GM12878 (cell line): ENCODE measurements around the gene ODAM. TPM values are rescaled to one million over a fixed set of nuclear protein-coding genes. Genes with fewer than 3 reads are reported as not detected.

ENCODE experiments used
- ATAC-seq: fragments of 200-7000 bp; cut with Tn5 transposase; 3 replicates; pipeline ENCODE4 v1.9.1; 2020; ENCODE audit warnings: mild to moderate bottlenecking, moderate library complexity
- BruUV-seq: library from RNA; stranded (reverse); fragments of 400-500 nt; replicated peaks from 2 replicates; lab custom pipeline; 2021; lab: Mats Ljungman, UMichigan
- CTCF ChIA-PET: fragments of 300-600 bp; sonication (Branson Sonifier 250); formaldehyde crosslinking; extraction: SDS; loops from one replicate; lab custom pipeline; 2021; ENCODE audit warnings: inconsistent platforms; lab: Yijun Ruan, JAX
- POLR2A ChIA-PET: fragments of 350-600 bp; formaldehyde crosslinking; extraction: SDS; loops from one replicate; lab custom pipeline; 2021; ENCODE audit warnings: inconsistent platforms; lab: Charles Lee
- RAD21 ChIA-PET: fragments of 300-600 bp; sonication (Branson Sonifier 250); formaldehyde crosslinking; loops from one replicate; lab custom pipeline; 2023; ENCODE audit warnings: antibody characterized with exemption; ENCODE audit not compliant: unreplicated experiment; lab: Charles Lee
- SMC1A ChIA-PET: fragments of 300-600 bp; sonication (Branson Sonifier 250); formaldehyde crosslinking; loops from one replicate; lab custom pipeline; 2023; ENCODE audit not compliant: unreplicated experiment, uncharacterized antibody; lab: Charles Lee
- DNase-seq: peaks from one replicate; pipeline ENCODE4 v3.0.0-alpha.2; 2011; ENCODE audit warnings: low read depth, low spot score
- FAIRE-seq: peaks from 3 replicates; lab custom pipeline; 2011; peaks lifted over from hg19 to GRCh38; lab: Jason Lieb, UNC
- H2AFZ ChIP-seq: 2 replicates; pipeline ENCODE4 v1.6.0; 2011; ENCODE audit warnings: low read depth, low read length, control low read depth; ENCODE audit not compliant: control insufficient read depth
- H3K27ac ChIP-seq: 2 replicates; pipeline ENCODE4 v1.5.1; 2011; ENCODE audit warnings: control low read depth; ENCODE audit not compliant: control insufficient read depth, insufficient read depth
- H3K27me3 ChIP-seq, 2 experiments: replicated peaks in 1 of 2; 2 replicates each; pipeline versions ENCODE4 v1.6.0 to v1.6.1; 2011; ENCODE audit warnings: low read length in 1 of 2; ENCODE audit not compliant: control insufficient read depth in 2 of 2, insufficient read depth in 2 of 2
- H3K36me3 ChIP-seq, 2 experiments: 2 replicates each; pipeline ENCODE4 v1.5.1; 2011; ENCODE audit warnings: low read length in 1 of 2; ENCODE audit not compliant: control insufficient read depth in 2 of 2, insufficient read depth in 2 of 2
- H3K4me1 ChIP-seq: 2 replicates; pipeline ENCODE4 v1.6.1; 2011; ENCODE audit warnings: mild to moderate bottlenecking, low read length, moderate library complexity, mixed read lengths; ENCODE audit not compliant: control insufficient read depth, insufficient read depth
- H3K4me2 ChIP-seq: 2 replicates; pipeline ENCODE4 v1.6.0; 2011; ENCODE audit warnings: control low read depth; ENCODE audit not compliant: control insufficient read depth, insufficient read depth
- H3K4me3 ChIP-seq: fragments of 200-600 bp; sonication (generic); 2 replicates; pipeline ENCODE4 v1.5.1; 2016
- H3K79me2 ChIP-seq: 2 replicates; pipeline ENCODE4 v1.6.0; 2011; ENCODE audit warnings: low read length; ENCODE audit not compliant: control insufficient read depth, insufficient read depth
- H3K9ac ChIP-seq: 2 replicates; pipeline ENCODE4 v1.8.0; 2011; ENCODE audit warnings: low read length, control low read depth, mixed read lengths; ENCODE audit not compliant: control insufficient read depth, insufficient read depth
- H3K9me3 ChIP-seq: replicated peaks from 3 replicates; pipeline ENCODE4 v1.5.1; 2011; ENCODE audit warnings: mild to moderate bottlenecking, low read length; ENCODE audit not compliant: control insufficient read depth, insufficient read depth
- H4K20me1 ChIP-seq: 2 replicates; pipeline ENCODE4 v1.6.0; 2011; ENCODE audit not compliant: control insufficient read depth, insufficient read depth
- BACH1 ChIP-seq: fragments of 450-650 bp; IDR thresholded peaks from 2 replicates; pipeline ENCODE4 v1.6.1; 2017; ENCODE audit warnings: mild to moderate bottlenecking, borderline replicate concordance
- BRCA1 ChIP-seq: IDR thresholded peaks from 2 replicates; pipeline ENCODE4 v1.6.1; 2011; ENCODE audit warnings: low read depth, low read length, improper control_type of control experiment
- FOXM1 ChIP-seq: IDR thresholded peaks from 2 replicates; pipeline ENCODE4 v1.6.1; 2012; ENCODE audit warnings: low read depth, mild to moderate bottlenecking, inconsistent platforms, low read length, moderate library complexity
- HDAC6 ChIP-seq: fragments of 200-600 bp; sonication (generic); IDR thresholded peaks from one replicate; pipeline ENCODE4 v1.8.0; 2017; ENCODE audit warnings: antibody characterized with exemption; ENCODE audit not compliant: unreplicated experiment
- IRF4 ChIP-seq: IDR thresholded peaks from 2 replicates; pipeline ENCODE4 v1.6.1; 2011; ENCODE audit warnings: low read depth, low read length
- KAT2A ChIP-seq: conservative IDR thresholded peaks from 2 replicates; pipeline ENCODE4 v1.6.1; 2011; ENCODE audit warnings: low read depth, low read length; ENCODE audit not compliant: control insufficient read depth
- KLF5 ChIP-seq: fragments of 450-650 bp; IDR thresholded peaks from 2 replicates; pipeline ENCODE4 v1.6.1; 2014; ENCODE audit warnings: mild to moderate bottlenecking; ENCODE audit not compliant: partially characterized antibody
- MTA3 ChIP-seq: IDR thresholded peaks from 2 replicates; pipeline ENCODE4 v1.6.1; 2012; ENCODE audit warnings: low read length, inconsistent platforms, borderline replicate concordance
- NFXL1 ChIP-seq: fragments of 450-650 bp; IDR thresholded peaks from 2 replicates; pipeline ENCODE4 v1.6.1; 2017; ENCODE audit warnings: antibody characterized with exemption, mild to moderate bottlenecking, borderline replicate concordance
- POLR2A ChIP-seq: IDR thresholded peaks from 2 replicates; pipeline ENCODE4 v1.6.1; 2011; ENCODE audit warnings: low read depth, mild to moderate bottlenecking, low read length
- RCOR1 ChIP-seq: conservative IDR thresholded peaks from 2 replicates; pipeline ENCODE4 v1.6.1; 2012; ENCODE audit warnings: low read depth, low read length, improper control_type of control experiment
- SP1 ChIP-seq: IDR thresholded peaks from one replicate; pipeline ENCODE4 v1.6.1; 2011; ENCODE audit warnings: low read depth, low read length
- TARDBP ChIP-seq: IDR thresholded peaks from 2 replicates; pipeline ENCODE4 v1.6.1; 2016; ENCODE audit warnings: borderline replicate concordance
- USF2 ChIP-seq: IDR thresholded peaks from 2 replicates; pipeline ENCODE4 v1.6.1; 2011; ENCODE audit warnings: low read depth, low read length, improper control_type of control experiment, borderline replicate concordance
- ZNF274 ChIP-seq: IDR thresholded peaks from one replicate; pipeline ENCODE4 v1.8.0; 2011; ENCODE audit not compliant: insufficient read length, insufficient read depth
- ZNF384 ChIP-seq: IDR thresholded peaks from 2 replicates; pipeline ENCODE4 v1.6.1; 2012; ENCODE audit warnings: low read depth, mild to moderate bottlenecking, low read length, improper control_type of control experiment, borderline replicate concordance
- WGBS: methylation state at CpG from one replicate; pipeline ENCODE4 v1.1.6; 2016; ENCODE audit warnings: low lambda C conversion rate; ENCODE audit not compliant: insufficient replicate concordance, insufficient coverage; ENCODE audit errors: missing lambda C conversion rate; 5-methylcytosine and 5-hydroxymethylcytosine counted together
- in situ Hi-C: fragments of 300-500 bp; cut with MboI; formaldehyde crosslinking; loops from 9 replicates; pipeline ENCODE4 v1.14.3; 2018; ENCODE audit warnings: mixed read lengths
- intact Hi-C: fragments of 100-400 bp; cut with micrococcal nuclease; formaldehyde crosslinking; loops from one replicate; pipeline ENCODE4 v1.14.2; 2022; ENCODE audit not compliant: unreplicated experiment
- polyA plus RNA-seq, 11 experiments: library from polyadenylated mRNA; depleted of rRNA in 4 of 11; unstranded in 6 of 11; stranded (reverse) in 5 of 11; fragments of >200 nt; fragmentation: Nextera tagmentation in 4 of 11; fragmentation: Illumina TruSeq in 1 of 11; extraction: Ambion mirVana in 4 of 11; extraction: Trizol in 1 of 11; gene quantifications; 1 replicate in 1 of 11; 2 replicates in 10 of 11; pipeline versions ENCODE4 v1.2.1 to v1.2.3, GENCODE V29; 2011 to 2016; ENCODE audit warnings: inconsistent platforms in 2 of 11, missing spikeins in 2 of 11, low read depth in 1 of 11
- total RNA-seq, 4 experiments: library from RNA; depleted of rRNA in 3 of 4; stranded (reverse); fragments of >200 nt in 3 of 4; fragmentation: Illumina TruSeq in 1 of 4; extraction: Trizol in 1 of 4; gene quantifications; 2 replicates each; pipeline versions ENCODE4 v1.2.1 to v1.2.3, GENCODE V29; 2013 to 2021

The ODAM gene
- total and polyA plus RNA-seq, 10 of the 15 experiments (the other 5 are each of a cell fraction or from before 2014, with no cell fraction given): not detected

GRCh38 chr4:70236125-70236524, 40.6 kb downstream of the ODAM start:
- Histone ChIP-seq H3K4me3 (no peak overlapping the region), H3K9me3 (no peaks in the 10 kb centered on the region), H4K20me1 (no peaks in the 10 kb centered on the region), H3K4me1 (no peaks in the 10 kb centered on the region), H3K27me3 (no peaks in the 10 kb centered on the region), H3K9ac (no peak overlapping the region), H3K79me2 (no peaks in the 10 kb centered on the region), H3K27ac (no peak overlapping the region), H2AFZ (no peak overlapping the region), H3K36me3 (no peaks in the 10 kb centered on the region), H3K4me2 (no peak overlapping the region)
- intact Hi-C loops: no loop called here
- no peak for ATAC-seq
- TF ChIP-seq MTA3 (no peak), BRCA1 (no peak), FOXM1 (no peak), NFXL1 (no peak), HDAC6 (no peak), TARDBP (no peak), USF2 (no peak), SP1 (no peak), KLF5 (no peak), BACH1 (no peak), POLR2A (no peak), ZNF384 (no peak), RCOR1 (no peak), ZNF274 (no peak), KAT2A (no peak), IRF4 (no peak)
- ChIA-PET SMC1A (no interaction called here), RAD21 (no interaction called here), POLR2A (no interaction called here), CTCF (no interaction called here)
- WGBS: 0% methylated on average over 1 of the region's 1 CpG
- BruUV-seq: no TSS peak
- no peak for DNase-seq
- no peak for FAIRE-seq
- in situ Hi-C loops: no loop called here
